Liver (tissue), 9 donors: ENCODE measurements around the gene CELSR2. TPM values are rescaled to one million over a fixed set of nuclear protein-coding genes. Genes with fewer than 3 reads are reported as not detected.

Experiments used
- DNase-seq: peaks from one replicate; pipeline ENCODE4 v3.0.0-alpha.2; 2017; ENCODE audit warnings: low spot score
- H3K27ac ChIP-seq, 2 donors: one replicate each; pipeline ENCODE4 v1.7.0; 2013; ENCODE audit warnings: inconsistent platforms in 2 of 2, low read length in 2 of 2, control low read depth in 1 of 2, low read depth in 1 of 2, mild to moderate bottlenecking in 1 of 2
- H3K27me3 ChIP-seq, 4 donors: one replicate each; pipeline versions ENCODE4 v1.6.1 to v1.7.0; 2013; ENCODE audit warnings: low read length in 3 of 4, inconsistent platforms in 1 of 4, mild to moderate bottlenecking in 1 of 4, moderate library complexity in 1 of 4; ENCODE audit not compliant: control insufficient read depth in 4 of 4, insufficient read depth in 4 of 4
- H3K36me3 ChIP-seq, 4 donors: one replicate each; pipeline versions ENCODE4 v1.6.1 to v1.7.0; 2013; ENCODE audit warnings: low read length in 3 of 4, mild to moderate bottlenecking in 3 of 4, low read depth in 1 of 4, moderate library complexity in 1 of 4; ENCODE audit not compliant: control insufficient read depth in 4 of 4, insufficient read depth in 3 of 4
- H3K4me1 ChIP-seq, 4 donors: one replicate each; pipeline versions ENCODE4 v1.6.1 to v1.7.0; 2013; ENCODE audit warnings: low read length in 3 of 4, mild to moderate bottlenecking in 3 of 4, moderate library complexity in 1 of 4; ENCODE audit not compliant: control insufficient read depth in 4 of 4, insufficient read depth in 4 of 4
- H3K4me3 ChIP-seq, 3 donors: one replicate each; pipeline versions ENCODE4 v1.6.1 to v1.7.0; 2013; ENCODE audit warnings: low read length in 3 of 3, control low read depth in 1 of 3, low read depth in 1 of 3, mild to moderate bottlenecking in 1 of 3
- H3K9ac ChIP-seq, 2 donors: one replicate each; pipeline ENCODE4 v1.7.0; 2013; ENCODE audit warnings: low read length in 2 of 2, mild to moderate bottlenecking in 2 of 2, moderate library complexity in 2 of 2, control low read depth in 1 of 2, low read depth in 1 of 2
- H3K9me3 ChIP-seq, 4 donors: one replicate each; pipeline versions ENCODE4 v1.6.1 to v1.7.0; 2013; ENCODE audit warnings: low read length in 3 of 4; ENCODE audit not compliant: control insufficient read depth in 4 of 4
- ATF3 ChIP-seq: IDR thresholded peaks from 2 replicates; pipeline ENCODE4 v1.6.1; 2016; ENCODE audit warnings: antibody characterized with exemption
- EGR1 ChIP-seq, 2 donors: IDR thresholded peaks; 2 replicates each; pipeline ENCODE4 v1.6.1; 2016 to 2018; ENCODE audit warnings: antibody characterized with exemption in 2 of 2, low read depth in 2 of 2
- FOXA1 ChIP-seq: IDR thresholded peaks from 2 replicates; pipeline ENCODE4 v1.6.1; 2016; ENCODE audit warnings: antibody characterized with exemption
- GABPA ChIP-seq, 2 donors: IDR thresholded peaks in 1 of 2; conservative IDR thresholded peaks in 1 of 2; 2 replicates each; pipeline ENCODE4 v1.6.1; 2016; ENCODE audit warnings: antibody characterized with exemption in 2 of 2, mild to moderate bottlenecking in 1 of 2, moderate library complexity in 1 of 2
- HNF4A ChIP-seq, 2 donors: conservative IDR thresholded peaks; 2 replicates each; pipeline ENCODE4 v1.6.1; 2016; ENCODE audit warnings: antibody characterized with exemption in 2 of 2, mild to moderate bottlenecking in 2 of 2
- HNF4G ChIP-seq: IDR thresholded peaks from 2 replicates; pipeline ENCODE4 v1.6.1; 2016; ENCODE audit warnings: antibody characterized with exemption
- JUND ChIP-seq, 2 donors: IDR thresholded peaks; 2 replicates each; pipeline ENCODE4 v1.6.1; 2016; ENCODE audit warnings: antibody characterized with exemption in 2 of 2
- NR2F2 ChIP-seq: IDR thresholded peaks from 2 replicates; pipeline ENCODE4 v1.6.1; 2016; ENCODE audit warnings: antibody characterized with exemption
- RAD21 ChIP-seq, 2 donors: IDR thresholded peaks; 2 replicates each; pipeline ENCODE4 v1.6.1; 2016; ENCODE audit warnings: antibody characterized with exemption in 2 of 2, mild to moderate bottlenecking in 2 of 2
- REST ChIP-seq: IDR thresholded peaks from 2 replicates; pipeline ENCODE4 v1.6.1; 2016; ENCODE audit warnings: antibody characterized with exemption, mild to moderate bottlenecking
- RXRA ChIP-seq, 2 donors: IDR thresholded peaks; 2 replicates each; pipeline ENCODE4 v1.6.1; 2017 to 2018; ENCODE audit warnings: antibody characterized with exemption in 2 of 2, mild to moderate bottlenecking in 1 of 2
- SP1 ChIP-seq: IDR thresholded peaks from 2 replicates; pipeline ENCODE4 v1.6.1; 2018; ENCODE audit warnings: antibody characterized with exemption, mild to moderate bottlenecking
- TAF1 ChIP-seq: conservative IDR thresholded peaks from 2 replicates; pipeline ENCODE4 v1.6.1; 2016; ENCODE audit warnings: antibody characterized with exemption, mild to moderate bottlenecking
- YY1 ChIP-seq: IDR thresholded peaks from 2 replicates; pipeline ENCODE4 v1.6.1; 2016; ENCODE audit warnings: antibody characterized with exemption, mild to moderate bottlenecking
- WGBS: extraction: QIAGEN DNeasy Blood & Tissue Kit; methylation state at CpG from one replicate; pipeline ENCODE4 v1.1.7; 2013; 5-methylcytosine and 5-hydroxymethylcytosine counted together
- polyA plus RNA-seq, 2 donors: library from polyadenylated mRNA; stranded (reverse) in 1 of 2; unstranded in 1 of 2; fragments of 200-250 nt in 1 of 2; fragments of >200 nt in 1 of 2; fragmentation: Nextera tagmentation in 1 of 2; extraction: Ambion mirVana in 1 of 2; gene quantifications; one replicate each; pipeline versions ENCODE4 v1.2.1 to v1.2.3, GENCODE V29; 2013 to 2015
- total RNA-seq, 2 donors: library from RNA; depleted of rRNA; stranded (reverse); fragments of >200 nt; gene quantifications; one replicate each; pipeline ENCODE4 v1.2.3, GENCODE V29; 2014
- TF ChIP-seq, protein P1 (sequence below): IDR thresholded peaks from 2 replicates; pipeline ENCODE4 v1.6.1; 2016; ENCODE audit warnings: antibody characterized with exemption
- TF ChIP-seq, protein P2 (sequence below): IDR thresholded peaks from 2 replicates; pipeline ENCODE4 v1.6.1; 2016; ENCODE audit warnings: antibody characterized with exemption
- donor health status: healthy.
- donor health status: healthy.
- donor health status: healthy.
- donor health status: healthy.
- donor health status: healthy.

The CELSR2 gene
- total and polyA plus RNA-seq, 4 donors = 0.73 to 1.6 (median 1.2) TPM

- TF ChIP-seq REST (no peak), TAF1 (no peak), HNF4G (no peak), YY1 (no peak), RXRA (IDR thresholded peaks at IDR 0.05) (no peak), SP1 (no peak), HNF4A (conservative IDR thresholded peaks at IDR 0.05) (no peak)
Measured at GRCh38 chr1:109312246-109312645, 62.9 kb downstream of the CELSR2 start (continued).

- H3K9me3 ChIP-seq = no peaks in the 10 kb centered on the region
- 57% methylated on average over 12 of the region's 12 CpGs for WGBS
- H3K4me3 ChIP-seq = no peak overlapping the region
- no peaks in the 10 kb centered on the region for H3K36me3 ChIP-seq
- TF ChIP-seq HNF4A (conservative IDR thresholded peaks at IDR 0.05) (peak in 1 of 2 donors; percentile 9), GABPA (IDR thresholded peaks at IDR 0.05 in 1 of 2, conservative IDR thresholded peaks at IDR 0.05 in 1 of 2) (no peak), NR2F2 (no peak), FOXA1 (no peak)
- no peaks in the 10 kb centered on the region for H3K27me3 ChIP-seq
- no peak overlapping the region for H3K27ac ChIP-seq
- DNase-seq = no peak
- H3K4me1 ChIP-seq = peaks cover 0 to 19% (median 8%) of the 10 kb centered on the region in 4 donors
- H3K9ac ChIP-seq = no peak overlapping the region
Measured at GRCh38 chr1:109312978-109313775, 63.8 kb downstream of the CELSR2 start.

DNA sequence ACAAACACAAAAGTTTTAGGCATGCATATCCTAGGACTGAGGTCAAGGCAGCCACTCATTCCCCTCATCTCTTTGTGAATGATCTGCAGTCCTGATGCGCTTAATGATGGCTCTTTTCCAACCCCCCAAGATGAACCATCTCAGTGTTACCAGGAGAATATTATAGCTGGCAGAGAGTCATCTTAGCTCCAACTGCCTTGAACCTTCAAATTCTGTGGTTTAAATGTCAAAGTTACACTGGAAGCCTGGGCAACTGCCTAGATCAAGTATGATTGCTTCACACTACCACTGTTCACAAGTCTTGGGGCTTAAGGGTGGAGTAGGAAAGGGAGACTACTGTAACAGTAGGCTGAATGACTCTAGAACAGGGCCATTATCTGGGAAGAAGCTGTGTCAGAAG lies 65.5 kb downstream of the CELSR2 start:
- WGBS = 100% methylated on average over 1 of the region's 1 CpG
- Histone ChIP-seq H3K27me3 (no peaks in the 10 kb centered on the region), H3K27ac (no peak overlapping the region), H3K9me3 (no peaks in the 10 kb centered on the region), H3K9ac (no peak overlapping the region), H3K4me1 (peaks cover 0 to 9% (median 4%) of the 10 kb centered on the region in 4 donors), H3K4me3 (no peak overlapping the region), H3K36me3 (no peaks in the 10 kb centered on the region)
- TF ChIP-seq FOXA1 (no peak), YY1 (no peak), HNF4G (no peak), HNF4A (conservative IDR thresholded peaks at IDR 0.05) (no peak), TAF1 (no peak), ATF3 (no peak), SP1 (no peak), JUND (IDR thresholded peaks at IDR 0.05) (no peak), RAD21 (IDR thresholded peaks at IDR 0.05) (no peak), GABPA (IDR thresholded peaks at IDR 0.05 in 1 of 2, conservative IDR thresholded peaks at IDR 0.05 in 1 of 2) (no peak), EGR1 (IDR thresholded peaks at IDR 0.05; ENCODE audit: low read depth in 2 of 2) (no peak), RXRA (IDR thresholded peaks at IDR 0.05) (no peak), REST (no peak)
- TF ChIP-seq, protein P1, sequence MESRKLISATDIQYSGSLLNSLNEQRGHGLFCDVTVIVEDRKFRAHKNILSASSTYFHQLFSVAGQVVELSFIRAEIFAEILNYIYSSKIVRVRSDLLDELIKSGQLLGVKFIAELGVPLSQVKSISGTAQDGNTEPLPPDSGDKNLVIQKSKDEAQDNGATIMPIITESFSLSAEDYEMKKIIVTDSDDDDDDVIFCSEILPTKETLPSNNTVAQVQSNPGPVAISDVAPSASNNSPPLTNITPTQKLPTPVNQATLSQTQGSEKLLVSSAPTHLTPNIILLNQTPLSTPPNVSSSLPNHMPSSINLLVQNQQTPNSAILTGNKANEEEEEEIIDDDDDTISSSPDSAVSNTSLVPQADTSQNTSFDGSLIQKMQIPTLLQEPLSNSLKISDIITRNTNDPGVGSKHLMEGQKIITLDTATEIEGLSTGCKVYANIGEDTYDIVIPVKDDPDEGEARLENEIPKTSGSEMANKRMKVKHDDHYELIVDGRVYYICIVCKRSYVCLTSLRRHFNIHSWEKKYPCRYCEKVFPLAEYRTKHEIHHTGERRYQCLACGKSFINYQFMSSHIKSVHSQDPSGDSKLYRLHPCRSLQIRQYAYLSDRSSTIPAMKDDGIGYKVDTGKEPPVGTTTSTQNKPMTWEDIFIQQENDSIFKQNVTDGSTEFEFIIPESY = no peak
- TF ChIP-seq, protein P2, sequence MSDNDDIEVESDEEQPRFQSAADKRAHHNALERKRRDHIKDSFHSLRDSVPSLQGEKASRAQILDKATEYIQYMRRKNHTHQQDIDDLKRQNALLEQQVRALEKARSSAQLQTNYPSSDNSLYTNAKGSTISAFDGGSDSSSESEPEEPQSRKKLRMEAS = no peak
- DNase-seq = no peak
